HCEC 1CT (cell line): Measurements from ENCODE around the gene PKNOX2.
A peak's percentile ranks its signal among the peaks of the same experiment; 100 is the strongest.

Experiments
- DNase-seq: peaks from one replicate; pipeline ENCODE4 v3.0.0-alpha.2; 2017

The PKNOX2 gene

GRCh38 chr11:125390946-125391345, 226.4 kb downstream of the PKNOX2 start:
- DNase-seq, result peak; percentile 63

- no peak for DNase-seq
These were observed 228.8 kb downstream of the PKNOX2 start for GRCh38 chr11:125393331-125393730.

- DNase-seq, result no peak
These were observed 229.7 kb downstream of the PKNOX2 start for GRCh38 chr11:125394296-125394695.

- no peak for DNase-seq
These were observed 232.9 kb downstream of the PKNOX2 start for GRCh38 chr11:125397421-125397820.

GRCh38 chr11:125398475-125398874, 233.9 kb downstream of the PKNOX2 start:
- no peak for DNase-seq

- DNase-seq, result no peak
These were observed 234.6 kb downstream of the PKNOX2 start for GRCh38 chr11:125398994-125399640.

- no peak for DNase-seq
These were observed 235.4 kb downstream of the PKNOX2 start for GRCh38 chr11:125399945-125400344.

- no peak for DNase-seq
These were observed 236.7 kb downstream of the PKNOX2 start for GRCh38 chr11:125401235-125401634.

- DNase-seq, result no peak
These were observed 237.2 kb downstream of the PKNOX2 start for GRCh38 chr11:125401746-125402145.

GRCh38 chr11:125402435-125402834, 237.9 kb downstream of the PKNOX2 start:
- peak; percentile 64 for DNase-seq

- no peak for DNase-seq
These were observed 239.7 kb downstream of the PKNOX2 start for GRCh38 chr11:125404157-125404810.

GRCh38 chr11:125404811-125405790, 240.6 kb downstream of the PKNOX2 start:
- peak; percentile 32 for DNase-seq

GRCh38 chr11:125407046-125407445, 242.5 kb downstream of the PKNOX2 start:
- no peak for DNase-seq

- DNase-seq, result no peak
These were observed 243.8 kb downstream of the PKNOX2 start for GRCh38 chr11:125408311-125408711.

- DNase-seq, result no peak
These were observed 245.5 kb downstream of the PKNOX2 start for GRCh38 chr11:125410091-125410490.

- DNase-seq, result no peak
These were observed 247.6 kb downstream of the PKNOX2 start for GRCh38 chr11:125412177-125412496.

GRCh38 chr11:125412509-125412908, 248.0 kb downstream of the PKNOX2 start:
- no peak for DNase-seq

GRCh38 chr11:125413226-125413625, 248.7 kb downstream of the PKNOX2 start:
- no peak for DNase-seq

- DNase-seq, result no peak
These were observed 249.6 kb downstream of the PKNOX2 start for GRCh38 chr11:125414121-125414520.

GRCh38 chr11:125416981-125417935, 252.7 kb downstream of the PKNOX2 start:
- no peak for DNase-seq

- DNase-seq, result no peak
These were observed 253.8 kb downstream of the PKNOX2 start for GRCh38 chr11:125418396-125418795.

- no peak for DNase-seq
These were observed 258.1 kb downstream of the PKNOX2 start for GRCh38 chr11:125422681-125423080.
